Measurements from ENCODE around the gene CACTIN.

GRCh38 chr19:3572132-3572854 lies 54.3 kb downstream of the CACTIN start:
- no peak for TF ChIP-seq CTCF (IDR thresholded peaks at IDR 0.05)
- TF ChIP-seq POLR2A (IDR thresholded peaks at IDR 0.05): no peak
- no peak for TF ChIP-seq EP300 (IDR thresholded peaks at IDR 0.05)

All from suprapubic skin (tissue), 3 donors.